Thyroid gland (tissue), 4 donors: ENCODE data around the gene BLCAP.

Experiments
- POLR2A ChIP-seq, 2 donors: fragments of 450-650 bp; IDR thresholded peaks; one replicate each; pipeline ENCODE4 v1.6.1; 2017; ENCODE audit warnings: antibody characterized with exemption in 2 of 2, mild to moderate bottlenecking in 2 of 2, moderate library complexity in 1 of 2
- TF ChIP-seq, protein P1 (sequence below), 6 experiments: fragments of 200-600 bp in 3 of 6; fragments of 450-650 bp in 3 of 6; sonication (generic) in 3 of 6; IDR thresholded peaks; one replicate each; pipeline ENCODE4 v1.5.1; 2016 to 2019; ENCODE audit warnings: antibody characterized with exemption in 6 of 6, mild to moderate bottlenecking in 2 of 6, inconsistent platforms in 1 of 6, moderate library complexity in 1 of 6

DNA sequence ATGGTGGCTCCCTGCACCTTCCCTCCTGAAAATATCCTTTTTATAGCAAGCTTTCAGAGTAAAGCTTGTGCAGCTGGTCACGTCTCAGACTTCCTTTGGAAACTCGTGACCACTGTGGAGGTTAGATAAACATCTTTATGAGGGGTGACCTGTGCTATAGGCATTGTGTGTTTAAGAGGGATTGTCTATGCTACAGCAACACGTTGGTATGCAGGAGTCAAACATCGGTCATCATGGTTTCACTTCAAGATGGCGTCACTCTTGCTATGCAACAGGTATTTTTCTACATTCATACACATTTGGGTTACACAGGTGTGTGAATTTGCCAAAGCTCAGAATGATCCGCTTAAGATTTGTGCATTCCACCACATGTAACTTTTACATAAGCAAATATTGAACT is 14.6 kb upstream of the BLCAP start:
- TF ChIP-seq, protein P1, sequence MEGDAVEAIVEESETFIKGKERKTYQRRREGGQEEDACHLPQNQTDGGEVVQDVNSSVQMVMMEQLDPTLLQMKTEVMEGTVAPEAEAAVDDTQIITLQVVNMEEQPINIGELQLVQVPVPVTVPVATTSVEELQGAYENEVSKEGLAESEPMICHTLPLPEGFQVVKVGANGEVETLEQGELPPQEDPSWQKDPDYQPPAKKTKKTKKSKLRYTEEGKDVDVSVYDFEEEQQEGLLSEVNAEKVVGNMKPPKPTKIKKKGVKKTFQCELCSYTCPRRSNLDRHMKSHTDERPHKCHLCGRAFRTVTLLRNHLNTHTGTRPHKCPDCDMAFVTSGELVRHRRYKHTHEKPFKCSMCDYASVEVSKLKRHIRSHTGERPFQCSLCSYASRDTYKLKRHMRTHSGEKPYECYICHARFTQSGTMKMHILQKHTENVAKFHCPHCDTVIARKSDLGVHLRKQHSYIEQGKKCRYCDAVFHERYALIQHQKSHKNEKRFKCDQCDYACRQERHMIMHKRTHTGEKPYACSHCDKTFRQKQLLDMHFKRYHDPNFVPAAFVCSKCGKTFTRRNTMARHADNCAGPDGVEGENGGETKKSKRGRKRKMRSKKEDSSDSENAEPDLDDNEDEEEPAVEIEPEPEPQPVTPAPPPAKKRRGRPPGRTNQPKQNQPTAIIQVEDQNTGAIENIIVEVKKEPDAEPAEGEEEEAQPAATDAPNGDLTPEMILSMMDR (IDR thresholded peaks at IDR 0.05), result no peak
- no peak for TF ChIP-seq POLR2A (IDR thresholded peaks at IDR 0.05)
